GM12878 (cell line): ENCODE results near the gene AMH. TPM values are rescaled to one million over a fixed set of nuclear protein-coding genes. Genes with fewer than 3 reads are reported as not detected.

Experiments
- ATAC-seq: fragments of 200-7000 bp; cut with Tn5 transposase; 3 replicates; pipeline ENCODE4 v1.9.1; 2020; ENCODE audit warnings: mild to moderate bottlenecking, moderate library complexity
- BruUV-seq: library from RNA; stranded (reverse); fragments of 400-500 nt; replicated peaks from 2 replicates; lab custom pipeline; 2021; lab: Mats Ljungman, UMichigan
- CTCF ChIA-PET: fragments of 300-600 bp; sonication (Branson Sonifier 250); formaldehyde crosslinking; extraction: SDS; loops from one replicate; lab custom pipeline; 2021; ENCODE audit warnings: inconsistent platforms; lab: Yijun Ruan, JAX
- POLR2A ChIA-PET: fragments of 350-600 bp; formaldehyde crosslinking; extraction: SDS; loops from one replicate; lab custom pipeline; 2021; ENCODE audit warnings: inconsistent platforms; lab: Charles Lee
- RAD21 ChIA-PET: fragments of 300-600 bp; sonication (Branson Sonifier 250); formaldehyde crosslinking; loops from one replicate; lab custom pipeline; 2023; ENCODE audit warnings: antibody characterized with exemption; ENCODE audit not compliant: unreplicated experiment; lab: Charles Lee
- SMC1A ChIA-PET: fragments of 300-600 bp; sonication (Branson Sonifier 250); formaldehyde crosslinking; loops from one replicate; lab custom pipeline; 2023; ENCODE audit not compliant: unreplicated experiment, uncharacterized antibody; lab: Charles Lee
- DNase-seq: peaks from one replicate; pipeline ENCODE4 v3.0.0-alpha.2; 2011; ENCODE audit warnings: low read depth, low spot score
- FAIRE-seq: peaks from 3 replicates; lab custom pipeline; 2011; peaks lifted over from hg19 to GRCh38; lab: Jason Lieb, UNC
- H2AFZ ChIP-seq: 2 replicates; pipeline ENCODE4 v1.6.0; 2011; ENCODE audit warnings: low read depth, low read length, control low read depth; ENCODE audit not compliant: control insufficient read depth
- H3K27ac ChIP-seq: 2 replicates; pipeline ENCODE4 v1.5.1; 2011; ENCODE audit warnings: control low read depth; ENCODE audit not compliant: control insufficient read depth, insufficient read depth
- H3K27me3 ChIP-seq, 2 experiments: replicated peaks in 1 of 2; 2 replicates each; pipeline versions ENCODE4 v1.6.0 to v1.6.1; 2011; ENCODE audit warnings: low read length in 1 of 2; ENCODE audit not compliant: control insufficient read depth in 2 of 2, insufficient read depth in 2 of 2
- H3K36me3 ChIP-seq, 2 experiments: 2 replicates each; pipeline ENCODE4 v1.5.1; 2011; ENCODE audit warnings: low read length in 1 of 2; ENCODE audit not compliant: control insufficient read depth in 2 of 2, insufficient read depth in 2 of 2
- H3K4me1 ChIP-seq: 2 replicates; pipeline ENCODE4 v1.6.1; 2011; ENCODE audit warnings: mild to moderate bottlenecking, low read length, moderate library complexity, mixed read lengths; ENCODE audit not compliant: control insufficient read depth, insufficient read depth
- H3K4me2 ChIP-seq: 2 replicates; pipeline ENCODE4 v1.6.0; 2011; ENCODE audit warnings: control low read depth; ENCODE audit not compliant: control insufficient read depth, insufficient read depth
- H3K4me3 ChIP-seq: fragments of 200-600 bp; sonication (generic); 2 replicates; pipeline ENCODE4 v1.5.1; 2016
- H3K79me2 ChIP-seq: 2 replicates; pipeline ENCODE4 v1.6.0; 2011; ENCODE audit warnings: low read length; ENCODE audit not compliant: control insufficient read depth, insufficient read depth
- H3K9ac ChIP-seq: 2 replicates; pipeline ENCODE4 v1.8.0; 2011; ENCODE audit warnings: low read length, control low read depth, mixed read lengths; ENCODE audit not compliant: control insufficient read depth, insufficient read depth
- H3K9me3 ChIP-seq: replicated peaks from 3 replicates; pipeline ENCODE4 v1.5.1; 2011; ENCODE audit warnings: mild to moderate bottlenecking, low read length; ENCODE audit not compliant: control insufficient read depth, insufficient read depth
- H4K20me1 ChIP-seq: 2 replicates; pipeline ENCODE4 v1.6.0; 2011; ENCODE audit not compliant: control insufficient read depth, insufficient read depth
- CBX3 ChIP-seq: fragments of 200-600 bp; sonication (generic); IDR thresholded peaks from 2 replicates; pipeline ENCODE4 v1.6.1; 2016; ENCODE audit warnings: low read depth, borderline replicate concordance
- IKZF1 ChIP-seq: fragments of 450-650 bp; conservative IDR thresholded peaks from 2 replicates; pipeline ENCODE4 v1.6.1; 2017; ENCODE audit warnings: antibody characterized with exemption, mild to moderate bottlenecking
- JUND ChIP-seq: IDR thresholded peaks from 2 replicates; pipeline ENCODE4 v1.6.1; 2012; ENCODE audit warnings: low read depth, mild to moderate bottlenecking, low read length, improper control_type of control experiment, moderate library complexity
- MEF2A ChIP-seq: IDR thresholded peaks from 2 replicates; pipeline ENCODE4 v1.6.1; 2011; ENCODE audit warnings: low read depth, mild to moderate bottlenecking, low read length, moderate library complexity; ENCODE audit not compliant: insufficient read depth
- MYB ChIP-seq: fragments of 150-350 bp; IDR thresholded peaks from 2 replicates; pipeline ENCODE4 v1.6.1; 2014; ENCODE audit warnings: mild to moderate bottlenecking, low read depth, low read length, borderline replicate concordance
- POLR2AphosphoS5 ChIP-seq: IDR thresholded peaks from 2 replicates; pipeline ENCODE4 v1.6.1; 2011; ENCODE audit warnings: mild to moderate bottlenecking, low read length, inconsistent platforms
- SMARCA5 ChIP-seq: fragments of 450-650 bp; IDR thresholded peaks from 2 replicates; pipeline ENCODE4 v1.6.1; 2017; ENCODE audit warnings: mild to moderate bottlenecking
- SUZ12 ChIP-seq: fragments of 200-600 bp; sonication (generic); IDR thresholded peaks from one replicate; pipeline ENCODE4 v1.6.1; 2018; ENCODE audit warnings: antibody characterized with exemption, mild to moderate bottlenecking; ENCODE audit not compliant: unreplicated experiment
- TCF7 ChIP-seq: IDR thresholded peaks from 2 replicates; pipeline ENCODE4 v1.6.1; 2014; ENCODE audit warnings: antibody characterized with exemption, borderline replicate concordance
- WGBS: methylation state at CpG from one replicate; pipeline ENCODE4 v1.1.6; 2016; ENCODE audit warnings: low lambda C conversion rate; ENCODE audit not compliant: insufficient replicate concordance, insufficient coverage; ENCODE audit errors: missing lambda C conversion rate; 5-methylcytosine and 5-hydroxymethylcytosine counted together
- in situ Hi-C: fragments of 300-500 bp; cut with MboI; formaldehyde crosslinking; loops from 9 replicates; pipeline ENCODE4 v1.14.3; 2018; ENCODE audit warnings: mixed read lengths
- intact Hi-C: fragments of 100-400 bp; cut with micrococcal nuclease; formaldehyde crosslinking; loops from one replicate; pipeline ENCODE4 v1.14.2; 2022; ENCODE audit not compliant: unreplicated experiment
- polyA plus RNA-seq, 11 experiments: library from polyadenylated mRNA; depleted of rRNA in 4 of 11; unstranded in 6 of 11; stranded (reverse) in 5 of 11; fragments of >200 nt; fragmentation: Nextera tagmentation in 4 of 11; fragmentation: Illumina TruSeq in 1 of 11; extraction: Ambion mirVana in 4 of 11; extraction: Trizol in 1 of 11; gene quantifications; 1 replicate in 1 of 11; 2 replicates in 10 of 11; pipeline versions ENCODE4 v1.2.1 to v1.2.3, GENCODE V29; 2011 to 2016; ENCODE audit warnings: inconsistent platforms in 2 of 11, missing spikeins in 2 of 11, low read depth in 1 of 11
- total RNA-seq, 4 experiments: library from RNA; depleted of rRNA in 3 of 4; stranded (reverse); fragments of >200 nt in 3 of 4; fragmentation: Illumina TruSeq in 1 of 4; extraction: Trizol in 1 of 4; gene quantifications; 2 replicates each; pipeline versions ENCODE4 v1.2.1 to v1.2.3, GENCODE V29; 2013 to 2021

Gene AMH
- total and polyA plus RNA-seq, 10 of the 15 experiments (the other 5 are each of a cell fraction or from before 2014, with no cell fraction given), result 0.17 to 3.5 (median 0.81) TPM; not detected in 4

DNA sequence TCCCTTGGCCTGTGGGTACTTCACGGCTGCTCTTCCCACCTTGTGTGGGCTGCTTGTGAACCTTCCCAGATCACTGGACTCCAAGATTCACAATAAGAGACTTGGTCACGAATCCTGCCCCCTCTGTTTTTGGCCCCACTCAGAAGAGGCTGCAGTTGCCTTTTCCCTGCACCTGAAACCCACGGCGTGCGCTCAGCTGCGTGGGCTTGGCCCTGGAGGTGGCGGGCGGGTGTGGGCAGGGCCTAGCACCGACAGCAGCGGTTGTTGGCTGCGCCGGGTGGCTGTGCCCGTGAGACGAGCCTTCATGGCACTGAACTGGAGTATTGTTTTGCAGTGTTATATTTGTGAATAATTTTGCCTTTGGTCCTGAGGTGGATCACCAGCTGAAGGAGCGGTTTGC lies 46.8 kb upstream of the AMH start:
- no peak for ATAC-seq
- Histone ChIP-seq H3K9ac (no peak overlapping the region), H3K9me3 (no peaks in the 10 kb centered on the region), H3K27me3 (no peaks in the 10 kb centered on the region), H4K20me1 (0 out of 2 replicates have a peak, but pooled peaks cover 2% of the 10 kb centered on the region), H3K4me1 (no peaks in the 10 kb centered on the region), H3K4me2 (no peak overlapping the region), H3K36me3 (peaks cover 7 to 52% of the 10 kb centered on the region in 2 experiments; a peak in 3 of 4 replicates), H3K79me2 (peaks cover 3% of the 10 kb centered on the region; the same call in 1 of the 2 replicates), H3K27ac (no peak overlapping the region), H3K4me3 (no peak overlapping the region), H2AFZ (no peak overlapping the region)
- TF ChIP-seq MEF2A, result no peak
- TF ChIP-seq IKZF1, result no peak
- TF ChIP-seq JUND, result no peak
- TF ChIP-seq SMARCA5, result no peak
- TF ChIP-seq SUZ12, result no peak
- TF ChIP-seq CBX3, result no peak
- CTCF ChIA-PET, result interaction anchor here (0.5 to 1.2 kb wide), 2 partner anchors 19 to 31 kb away, joined by 3 to 4 read pairs; no protein-coding TSS in a partner anchor
- POLR2A ChIA-PET, result no interaction called here
- no TSS peak for BruUV-seq
- FAIRE-seq, result no peak
- intact Hi-C loops, result no loop called here
- in situ Hi-C loops, result no loop called here
- SMC1A ChIA-PET, result interaction anchor here (0.7 kb wide), 1 partner anchor 45 kb away, joined by 3 read pairs; no protein-coding TSS in a partner anchor
- RAD21 ChIA-PET, result no interaction called here
- WGBS, result 94% methylated on average over 15 of the region's 15 CpGs
- DNase-seq, result no peak

- Histone ChIP-seq H3K4me3 (no peak overlapping the region), H3K27ac (no peak overlapping the region), H3K36me3 (peaks cover 19 to 61% of the 10 kb centered on the region in 2 experiments; a peak in 3 of 4 replicates), H3K9ac (no peak overlapping the region), H2AFZ (no peak overlapping the region), H3K4me2 (no peak overlapping the region), H4K20me1 (no peaks in the 10 kb centered on the region), H3K4me1 (no peaks in the 10 kb centered on the region), H3K27me3 (no peaks in the 10 kb centered on the region), H3K79me2 (no peaks in the 10 kb centered on the region), H3K9me3 (no peaks in the 10 kb centered on the region)
- no peak for DNase-seq
- BruUV-seq, result no TSS peak
- ChIA-PET SMC1A (no interaction called here), CTCF (no interaction called here), POLR2A (no interaction called here), RAD21 (no interaction called here)
- WGBS, result 98% methylated on average over 15 of the region's 15 CpGs
- TF ChIP-seq POLR2AphosphoS5 (peak; percentile 26; the same call in 1 of the 2 replicates), TCF7 (no peak), MYB (no peak)
- no peak for ATAC-seq
- in situ Hi-C loops (no loop called here), intact Hi-C loops (no loop called here)
- no peak for FAIRE-seq
These were observed 42.1 kb upstream of the AMH start for GRCh38 chr19:2207008-2207407.
